Measurements from ENCODE around the gene TMEM114. TPM values are rescaled to one million over a fixed set of nuclear protein-coding genes. Genes with fewer than 3 reads are reported as not detected.

TMEM114 gene
- polyA plus RNA-seq, 1 donor (not counting 4 experiments of a cell fraction or from before 2014, with no cell fraction given), result not detected

GRCh38 chr16:8611886-8612600 is 21.7 kb upstream of the TMEM114 start:
- Histone ChIP-seq H3K27me3 (ENCODE audit: control insufficient read depth, extremely low read depth, insufficient read depth, low read length) (no peaks in the 10 kb centered on the region), H3K27ac (ENCODE audit: control insufficient read depth, insufficient read depth, low read length) (no peak overlapping the region), H3K79me2 (ENCODE audit: control insufficient read depth, insufficient read depth, low read length) (no peaks in the 10 kb centered on the region), H3K4me2 (ENCODE audit: control insufficient read depth, extremely low read depth, insufficient read depth, low read depth, low read length) (no peak overlapping the region), H3K36me3 (ENCODE audit: control insufficient read depth in 2 of 2, extremely low read depth in 1 of 2, insufficient read depth in 2 of 2, low read length in 2 of 2) (no peaks in the 10 kb centered on the region), H3K9ac (ENCODE audit: control insufficient read depth, extremely low read depth, insufficient read depth, low read length) (no peak overlapping the region), H2AFZ (ENCODE audit: control insufficient read depth, low read length) (no peak overlapping the region), H4K20me1 (ENCODE audit: control insufficient read depth, extremely low read depth, insufficient read depth, low read length) (no peaks in the 10 kb centered on the region), H3K9me3 (ENCODE audit: control insufficient read depth, low read depth, low read length) (no peaks in the 10 kb centered on the region), H3K4me1 (ENCODE audit: control insufficient read depth, extremely low read depth, insufficient read depth, low read length) (peaks cover 12% of the 10 kb centered on the region), H3K4me3 (ENCODE audit: control insufficient read depth in 2 of 3, extremely low read depth in 1 of 3, insufficient read depth in 2 of 3, low read depth in 1 of 3, low read length in 3 of 3) (no peak overlapping the region), H3K9me1 (ENCODE audit: control insufficient read depth, extremely low read depth, insufficient read depth, low read length) (no peaks in the 10 kb centered on the region)
- DNase-seq (ENCODE audit: low read depth, low spot score) (no peak), FAIRE-seq (no peak)
- TF ChIP-seq CTCF (optimal IDR thresholded peaks at IDR 0.05 in 1 of 3, IDR thresholded peaks at IDR 0.05 in 1 of 3, conservative IDR thresholded peaks at IDR 0.05 in 1 of 3; ENCODE audit: extremely low read depth in 1 of 3, insufficient read depth in 2 of 3, low read length in 3 of 3) (no peak), EZH2 (IDR thresholded peaks at IDR 0.05; ENCODE audit: low read length) (no peak)
- dilution Hi-C loops (cut with MboI; ENCODE audit: extremely low pct_ligation_motif_present, low sequenced_read_pairs), result no loop called here

GRCh38 chr16:8611122-8611521 is 20.8 kb upstream of the TMEM114 start:
- Histone ChIP-seq H4K20me1 (ENCODE audit: control insufficient read depth, extremely low read depth, insufficient read depth, low read length) (no peaks in the 10 kb centered on the region), H3K4me2 (ENCODE audit: control insufficient read depth, extremely low read depth, insufficient read depth, low read depth, low read length) (no peak overlapping the region), H3K9me1 (ENCODE audit: control insufficient read depth, extremely low read depth, insufficient read depth, low read length) (no peaks in the 10 kb centered on the region), H3K9ac (ENCODE audit: control insufficient read depth, extremely low read depth, insufficient read depth, low read length) (no peak overlapping the region), H3K9me3 (ENCODE audit: control insufficient read depth, low read depth, low read length) (no peaks in the 10 kb centered on the region), H3K36me3 (ENCODE audit: control insufficient read depth in 2 of 2, extremely low read depth in 1 of 2, insufficient read depth in 2 of 2, low read length in 2 of 2) (no peaks in the 10 kb centered on the region), H3K79me2 (ENCODE audit: control insufficient read depth, insufficient read depth, low read length) (no peaks in the 10 kb centered on the region), H3K4me1 (ENCODE audit: control insufficient read depth, extremely low read depth, insufficient read depth, low read length) (peaks cover 12% of the 10 kb centered on the region), H3K27ac (ENCODE audit: control insufficient read depth, insufficient read depth, low read length) (no peak overlapping the region), H3K27me3 (ENCODE audit: control insufficient read depth, extremely low read depth, insufficient read depth, low read length) (no peaks in the 10 kb centered on the region), H2AFZ (ENCODE audit: control insufficient read depth, low read length) (no peak overlapping the region), H3K4me3 (ENCODE audit: control insufficient read depth in 2 of 3, extremely low read depth in 1 of 3, insufficient read depth in 2 of 3, low read depth in 1 of 3, low read length in 3 of 3) (no peak overlapping the region)
- TF ChIP-seq EZH2 (IDR thresholded peaks at IDR 0.05; ENCODE audit: low read length), result no peak
- TF ChIP-seq CTCF (optimal IDR thresholded peaks at IDR 0.05 in 1 of 3, IDR thresholded peaks at IDR 0.05 in 1 of 3, conservative IDR thresholded peaks at IDR 0.05 in 1 of 3; ENCODE audit: extremely low read depth in 1 of 3, insufficient read depth in 2 of 3, low read length in 3 of 3), result no peak
- DNase-seq (ENCODE audit: low read depth, low spot score), result no peak
- dilution Hi-C loops (cut with MboI; ENCODE audit: extremely low pct_ligation_motif_present, low sequenced_read_pairs), result no loop called here
- FAIRE-seq, result no peak

Measured in keratinocyte (primary cell).